Neural progenitor cell (in vitro differentiated cells): Measurements from ENCODE around the gene PKD1L1. TPM values are rescaled to one million over a fixed set of nuclear protein-coding genes. Genes with fewer than 3 reads are reported as not detected.
"Not testable (repeated sequence)": the region's sequence is repeated elsewhere in the genome, so short reads cannot be mapped to it uniquely, and the experiment has no call there.

ENCODE experiments used
- DNase-seq: peaks from one replicate; pipeline ENCODE4 v3.0.0-alpha.2; 2016; ENCODE audit warnings: low spot score
- H2AFZ ChIP-seq: fragments of 200-600 bp; sonication (generic); replicated peaks from 2 replicates; pipeline ENCODE4 v1.6.1; 2016; ENCODE audit warnings: antibody characterized with exemption
- H3F3A ChIP-seq: fragments of 200-600 bp; sonication (generic); 2 replicates; pipeline ENCODE4 v1.6.1; 2016; ENCODE audit warnings: antibody characterized with exemption, low read depth
- H3K27ac ChIP-seq: fragments of 200-600 bp; sonication (generic); 2 replicates; pipeline ENCODE4 v1.5.1; 2016; ENCODE audit warnings: mild to moderate bottlenecking
- H3K27me3 ChIP-seq: fragments of 200-600 bp; sonication (generic); 2 replicates; pipeline ENCODE4 v1.6.1; 2016; ENCODE audit warnings: mild to moderate bottlenecking, moderate library complexity
- H3K36me3 ChIP-seq: fragments of 200-600 bp; sonication (generic); 2 replicates; pipeline ENCODE4 v1.5.1; 2016
- H3K4me1 ChIP-seq: fragments of 200-600 bp; sonication (generic); 2 replicates; pipeline ENCODE4 v1.6.1; 2016; ENCODE audit warnings: mixed run types
- H3K4me2 ChIP-seq: fragments of 200-600 bp; sonication (generic); 2 replicates; pipeline ENCODE4 v1.6.1; 2016
- H3K4me3 ChIP-seq: fragments of 200-600 bp; sonication (generic); 2 replicates; pipeline ENCODE4 v1.5.1; 2016
- H3K79me2 ChIP-seq: fragments of 200-600 bp; sonication (generic); 2 replicates; pipeline ENCODE4 v1.6.1; 2016; ENCODE audit warnings: low read depth
- H3K9ac ChIP-seq: fragments of 200-600 bp; sonication (generic); 2 replicates; pipeline ENCODE4 v1.6.1; 2016
- H3K9me3 ChIP-seq: fragments of 200-600 bp; sonication (generic); 2 replicates; pipeline ENCODE4 v1.5.1; 2016; ENCODE audit warnings: low read depth
- H4K20me1 ChIP-seq: fragments of 200-600 bp; sonication (generic); 2 replicates; pipeline ENCODE4 v1.6.1; 2016; ENCODE audit warnings: low read depth
- H3K27ac Mint-ChIP-seq: 3 replicates; pipeline ENCODE4 v1.8.0; 2021; ENCODE audit warnings: mixed read lengths
- H3K27me3 Mint-ChIP-seq: 2 replicates; pipeline ENCODE4 v1.8.0; 2022; ENCODE audit warnings: low read depth, mild to moderate bottlenecking, inconsistent platforms, moderate library complexity, mixed read lengths; ENCODE audit not compliant: insufficient read depth
- H3K36me3 Mint-ChIP-seq: 3 replicates; pipeline ENCODE4 v1.8.0; 2021; ENCODE audit warnings: mixed read lengths
- H3K4me1 Mint-ChIP-seq: 3 replicates; pipeline ENCODE4 v1.8.0; 2021; ENCODE audit warnings: mixed read lengths
- H3K4me3 Mint-ChIP-seq: 3 replicates; pipeline ENCODE4 v1.8.0; 2021; ENCODE audit warnings: mild to moderate bottlenecking, moderate library complexity, mixed read lengths
- H3K9me3 Mint-ChIP-seq: 3 replicates; pipeline ENCODE4 v1.8.0; 2020; ENCODE audit warnings: mixed read lengths
- EZH2 ChIP-seq: fragments of 200-600 bp; sonication (generic); IDR thresholded peaks from 2 replicates; pipeline ENCODE4 v1.6.1; 2017; ENCODE audit warnings: antibody characterized with exemption, mild to moderate bottlenecking, moderate library complexity
- EZH2phosphoT487 ChIP-seq: fragments of 200-600 bp; sonication (generic); IDR thresholded peaks from 2 replicates; pipeline ENCODE4 v1.6.1; 2017; ENCODE audit warnings: antibody characterized with exemption
- total RNA-seq: library from RNA; depleted of rRNA; stranded (reverse); fragments of >200 nt; gene quantifications from 2 replicates; pipeline ENCODE4 v1.2.3, GENCODE V29; 2015; ENCODE audit warnings: low replicate concordance
- TF ChIP-seq, protein P1 (sequence below): fragments of 200-600 bp; sonication (generic); IDR thresholded peaks from 2 replicates; pipeline ENCODE4 v1.5.1; 2017; ENCODE audit warnings: antibody characterized with exemption, mild to moderate bottlenecking

Gene PKD1L1
- total RNA-seq, 1 donor from 2014 or later = 0.07 TPM

DNA sequence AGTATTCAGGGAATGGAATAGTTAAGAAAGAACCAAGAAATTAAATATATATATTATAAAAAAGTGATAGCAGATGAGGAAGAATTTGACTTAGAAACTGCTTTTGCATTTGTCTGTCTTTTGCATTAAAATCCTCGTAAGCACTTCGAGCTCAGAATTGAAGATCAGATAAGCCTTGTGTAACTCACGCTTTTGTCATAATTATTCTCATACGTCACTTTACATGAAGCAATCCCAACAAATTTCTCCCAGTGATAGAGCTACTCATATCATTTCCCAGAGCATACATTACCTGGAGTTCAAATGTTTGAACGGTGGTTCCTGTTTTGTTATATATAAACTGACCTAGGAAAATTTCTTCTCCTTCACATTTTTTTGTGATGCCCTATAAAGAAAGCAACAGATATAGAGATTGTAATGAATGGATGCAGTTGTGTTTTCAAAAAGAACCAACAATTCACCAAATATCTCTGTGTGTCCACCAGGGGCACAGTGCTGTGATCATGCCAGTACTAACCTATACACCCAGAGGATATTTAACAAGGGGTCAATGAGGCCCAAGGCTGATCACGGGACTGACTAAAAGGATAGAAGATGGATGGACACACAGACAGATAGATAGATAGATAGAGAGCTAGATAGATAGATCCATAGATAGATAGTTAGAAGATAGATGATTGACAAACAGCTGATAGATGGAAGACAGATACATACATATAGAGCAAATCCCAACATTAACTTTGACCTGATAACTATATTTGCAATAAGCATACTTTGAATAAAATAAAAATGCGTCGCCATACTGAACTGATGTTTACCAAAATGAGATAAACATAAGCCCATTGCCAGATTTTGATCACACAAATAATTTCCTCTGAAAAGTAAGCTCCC lies 40.5 kb upstream of the PKD1L1 start:
- Histone ChIP-seq H3K9me3 (no peaks in the 10 kb centered on the region), H2AFZ (no peak overlapping the region), H3K79me2 (no peaks in the 10 kb centered on the region), H4K20me1 (no peaks in the 10 kb centered on the region), H3K4me1 (peaks cover 11% of the 10 kb centered on the region), H3K36me3 (no peaks in the 10 kb centered on the region), H3K27me3 (no peaks in the 10 kb centered on the region), H3K4me3 (no peak overlapping the region), H3K4me2 (no peak overlapping the region), H3F3A (peaks cover 3% of the 10 kb centered on the region), H3K27ac (no peak overlapping the region), H3K9ac (no peak overlapping the region)
- no peak for DNase-seq
- Mint-ChIP-seq H3K27me3 (peaks cover 2% of the 10 kb centered on the region), H3K4me1 (peaks cover 34% of the 10 kb centered on the region), H3K9me3 (no peaks in the 10 kb centered on the region), H3K27ac (no peak overlapping the region), H3K4me3 (no peak overlapping the region), H3K36me3 (no peaks in the 10 kb centered on the region)
- no peak for TF ChIP-seq EZH2phosphoT487
- TF ChIP-seq EZH2 = no peak
- TF ChIP-seq, protein P1, sequence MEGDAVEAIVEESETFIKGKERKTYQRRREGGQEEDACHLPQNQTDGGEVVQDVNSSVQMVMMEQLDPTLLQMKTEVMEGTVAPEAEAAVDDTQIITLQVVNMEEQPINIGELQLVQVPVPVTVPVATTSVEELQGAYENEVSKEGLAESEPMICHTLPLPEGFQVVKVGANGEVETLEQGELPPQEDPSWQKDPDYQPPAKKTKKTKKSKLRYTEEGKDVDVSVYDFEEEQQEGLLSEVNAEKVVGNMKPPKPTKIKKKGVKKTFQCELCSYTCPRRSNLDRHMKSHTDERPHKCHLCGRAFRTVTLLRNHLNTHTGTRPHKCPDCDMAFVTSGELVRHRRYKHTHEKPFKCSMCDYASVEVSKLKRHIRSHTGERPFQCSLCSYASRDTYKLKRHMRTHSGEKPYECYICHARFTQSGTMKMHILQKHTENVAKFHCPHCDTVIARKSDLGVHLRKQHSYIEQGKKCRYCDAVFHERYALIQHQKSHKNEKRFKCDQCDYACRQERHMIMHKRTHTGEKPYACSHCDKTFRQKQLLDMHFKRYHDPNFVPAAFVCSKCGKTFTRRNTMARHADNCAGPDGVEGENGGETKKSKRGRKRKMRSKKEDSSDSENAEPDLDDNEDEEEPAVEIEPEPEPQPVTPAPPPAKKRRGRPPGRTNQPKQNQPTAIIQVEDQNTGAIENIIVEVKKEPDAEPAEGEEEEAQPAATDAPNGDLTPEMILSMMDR = peak; percentile 58

DNA sequence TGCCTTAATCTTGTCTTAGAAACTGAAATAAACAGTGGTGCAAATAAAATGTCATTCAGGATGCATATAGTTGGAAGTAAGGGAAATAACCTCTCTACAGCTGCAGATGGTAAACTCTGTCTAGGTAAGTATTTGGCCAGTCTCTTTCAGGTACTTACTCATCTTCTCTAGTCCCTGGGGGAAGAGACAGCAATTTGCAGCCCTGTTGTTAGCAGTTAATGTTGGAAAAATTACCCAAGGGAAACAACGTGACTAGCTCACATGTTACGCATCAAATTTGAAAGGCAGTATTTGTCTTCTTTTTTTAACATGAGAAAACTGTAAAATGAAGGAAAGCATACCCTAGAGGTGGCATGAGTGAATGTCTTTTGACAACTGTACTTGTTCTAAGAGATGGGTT lies 34.3 kb upstream of the PKD1L1 start:
- Histone ChIP-seq H3K9ac (no peak overlapping the region), H3K4me3 (no peak overlapping the region), H3K36me3 (peaks cover 1% of the 10 kb centered on the region), H3K27me3 (no peaks in the 10 kb centered on the region), H3K4me2 (peak overlapping the region; percentile 4), H2AFZ (peak overlapping the region; percentile 9), H4K20me1 (peaks cover 6% of the 10 kb centered on the region), H3K9me3 (no peaks in the 10 kb centered on the region), H3K27ac (no peak overlapping the region), H3F3A (peaks cover 30% of the 10 kb centered on the region), H3K79me2 (peaks cover 14% of the 10 kb centered on the region), H3K4me1 (peaks cover 16% of the 10 kb centered on the region)
- Mint-ChIP-seq H3K9me3 (no peaks in the 10 kb centered on the region), H3K36me3 (peaks cover 6% of the 10 kb centered on the region), H3K27me3 (no peaks in the 10 kb centered on the region), H3K4me1 (peaks cover 16% of the 10 kb centered on the region), H3K4me3 (no peak overlapping the region), H3K27ac (no peak overlapping the region)
- no peak for DNase-seq
- TF ChIP-seq EZH2phosphoT487 (no peak), EZH2 (no peak)
- TF ChIP-seq, protein P1 = no peak

DNA sequence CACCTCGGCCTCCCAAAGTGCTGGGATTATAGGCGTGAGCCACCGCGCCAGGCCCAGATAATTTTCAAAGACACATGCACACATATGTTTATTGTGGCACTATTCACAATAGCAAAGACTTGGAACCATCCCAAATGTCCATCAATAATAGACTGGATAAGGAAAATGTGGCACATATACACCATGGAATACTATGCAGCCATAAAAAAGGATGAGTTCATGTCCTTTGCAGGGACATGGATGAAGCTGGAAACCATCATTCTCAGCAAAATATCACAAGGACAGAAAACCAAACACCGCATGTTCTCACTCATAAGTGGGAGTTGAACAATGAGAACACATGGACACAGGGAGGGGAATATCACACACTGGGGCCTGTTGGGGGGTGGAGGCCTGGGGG lies 32.4 kb upstream of the PKD1L1 start:
- Histone ChIP-seq H3K79me2 (peaks cover 22% of the 10 kb centered on the region), H3F3A (peaks cover 33% of the 10 kb centered on the region), H3K36me3 (peaks cover 18% of the 10 kb centered on the region), H3K4me1 (peaks cover 16% of the 10 kb centered on the region)
- not testable (repeated sequence) for H4K20me1 ChIP-seq, H3K9me3 Mint-ChIP-seq, H3K4me3 Mint-ChIP-seq, H2AFZ ChIP-seq, H3K4me2 ChIP-seq, H3K9me3 ChIP-seq, H3K27me3 ChIP-seq, H3K4me3 ChIP-seq, DNase-seq, H3K27me3 Mint-ChIP-seq, H3K9ac ChIP-seq, H3K36me3 Mint-ChIP-seq, H3K27ac ChIP-seq, H3K27ac Mint-ChIP-seq
- H3K4me1 Mint-ChIP-seq = peaks cover 18% of the 10 kb centered on the region

DNA sequence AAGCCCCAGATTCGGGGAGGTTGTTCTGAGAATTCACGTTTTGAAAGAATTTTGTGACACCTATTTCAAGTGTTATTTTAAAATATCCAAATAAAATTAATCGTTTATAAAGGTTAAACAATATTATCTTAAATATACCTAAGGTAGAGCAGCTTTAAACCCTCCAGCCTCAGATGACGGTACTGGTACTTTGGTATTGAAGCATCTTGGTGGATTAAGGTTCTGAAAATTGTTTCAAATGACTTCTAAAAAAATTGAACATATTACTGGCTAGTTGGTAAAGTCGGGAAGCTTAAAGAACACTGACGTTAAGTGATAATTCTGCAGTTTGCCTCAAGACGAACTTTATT lies 31.5 kb upstream of the PKD1L1 start:
- H3K27me3 Mint-ChIP-seq = no peaks in the 10 kb centered on the region
- H3K4me2 ChIP-seq = peak overlapping the region; percentile 99
- no peaks in the 10 kb centered on the region for H3K9me3 ChIP-seq
- peaks cover 6% of the 10 kb centered on the region for H4K20me1 ChIP-seq
- TF ChIP-seq, protein P1 = no peak
- TF ChIP-seq EZH2 (no peak), EZH2phosphoT487 (no peak)
- H3K36me3 Mint-ChIP-seq = peaks cover 10% of the 10 kb centered on the region
- H3F3A ChIP-seq = peaks cover 33% of the 10 kb centered on the region
- peaks cover 22% of the 10 kb centered on the region for H3K36me3 ChIP-seq
- no peak overlapping the region for H3K27ac ChIP-seq
- H3K4me3 ChIP-seq = peak overlapping the region; percentile 89
- H2AFZ ChIP-seq = peak overlapping the region; percentile 97
- H3K9ac ChIP-seq = no peak overlapping the region
- no peak for DNase-seq
- no peaks in the 10 kb centered on the region for H3K9me3 Mint-ChIP-seq
- H3K4me1 ChIP-seq = peaks cover 16% of the 10 kb centered on the region
- peaks cover 18% of the 10 kb centered on the region for H3K4me1 Mint-ChIP-seq
- peak overlapping the region; percentile 98 for H3K27ac Mint-ChIP-seq
- H3K79me2 ChIP-seq = peaks cover 22% of the 10 kb centered on the region
- H3K27me3 ChIP-seq = no peaks in the 10 kb centered on the region
- H3K4me3 Mint-ChIP-seq = peak overlapping the region; percentile 93
